Activated naive CD8-positive, alpha-beta T cell treated with anti-CD3 and anti-CD28 coated beads, Interleukin-2, amount 50 U/mL, for 24 hours (primary cell): Measurements from ENCODE around the gene DBR1.
A peak's percentile ranks its signal among the peaks of the same experiment; 100 is the strongest.

Source experiments
- ATAC-seq: fragments of 150-1000 bp; cut with Tn5 transposase; one replicate; pipeline ENCODE4 v1.10.0; 2021
- DNase-seq: peaks from one replicate; pipeline ENCODE4 v3.0.0; 2021
- H3K27ac Mint-ChIP-seq: one replicate; pipeline ENCODE4 v1.8.0; 2021; ENCODE audit warnings: mild to moderate bottlenecking, mixed read lengths
- H3K27me3 Mint-ChIP-seq: one replicate; pipeline ENCODE4 v1.8.0; 2021; ENCODE audit warnings: mixed read lengths
- H3K36me3 Mint-ChIP-seq: one replicate; pipeline ENCODE4 v1.8.0; 2021; ENCODE audit warnings: low read depth, mixed read lengths
- H3K4me1 Mint-ChIP-seq: one replicate; pipeline ENCODE4 v1.8.0; 2021; ENCODE audit warnings: mixed read lengths
- H3K4me3 Mint-ChIP-seq: one replicate; pipeline ENCODE4 v1.8.0; 2021; ENCODE audit warnings: mild to moderate bottlenecking, moderate library complexity, mixed read lengths
- H3K9me3 Mint-ChIP-seq: one replicate; pipeline ENCODE4 v1.8.0; 2021; ENCODE audit warnings: mixed read lengths

The DBR1 gene

DNA sequence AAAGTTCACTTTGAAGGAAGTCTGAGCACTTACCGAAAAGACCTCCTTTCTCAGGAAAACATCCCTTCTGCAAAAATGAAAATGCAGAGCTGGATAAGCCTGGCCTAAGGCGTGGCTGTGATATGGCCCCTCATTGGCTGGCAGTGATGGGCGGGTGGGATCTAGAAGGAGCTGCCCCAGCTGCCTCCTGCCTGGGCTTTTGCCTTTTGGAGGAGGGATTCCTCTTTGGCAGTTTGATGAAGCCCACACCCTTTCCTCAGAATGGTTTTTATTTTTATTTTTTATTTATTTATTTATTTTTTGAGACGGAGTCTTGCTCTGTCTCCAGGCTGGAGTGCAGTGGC is 55.3 kb downstream of the DBR1 start:
- no peaks in the 10 kb centered on the region for H3K36me3 Mint-ChIP-seq
- no peaks in the 10 kb centered on the region for H3K9me3 Mint-ChIP-seq
- DNase-seq: no peak
- peaks cover 12% of the 10 kb centered on the region for H3K4me1 Mint-ChIP-seq
- peaks cover 36% of the 10 kb centered on the region for H3K27me3 Mint-ChIP-seq
- H3K27ac Mint-ChIP-seq: no peak overlapping the region
- no peak overlapping the region for H3K4me3 Mint-ChIP-seq
- no peak for ATAC-seq

DNA sequence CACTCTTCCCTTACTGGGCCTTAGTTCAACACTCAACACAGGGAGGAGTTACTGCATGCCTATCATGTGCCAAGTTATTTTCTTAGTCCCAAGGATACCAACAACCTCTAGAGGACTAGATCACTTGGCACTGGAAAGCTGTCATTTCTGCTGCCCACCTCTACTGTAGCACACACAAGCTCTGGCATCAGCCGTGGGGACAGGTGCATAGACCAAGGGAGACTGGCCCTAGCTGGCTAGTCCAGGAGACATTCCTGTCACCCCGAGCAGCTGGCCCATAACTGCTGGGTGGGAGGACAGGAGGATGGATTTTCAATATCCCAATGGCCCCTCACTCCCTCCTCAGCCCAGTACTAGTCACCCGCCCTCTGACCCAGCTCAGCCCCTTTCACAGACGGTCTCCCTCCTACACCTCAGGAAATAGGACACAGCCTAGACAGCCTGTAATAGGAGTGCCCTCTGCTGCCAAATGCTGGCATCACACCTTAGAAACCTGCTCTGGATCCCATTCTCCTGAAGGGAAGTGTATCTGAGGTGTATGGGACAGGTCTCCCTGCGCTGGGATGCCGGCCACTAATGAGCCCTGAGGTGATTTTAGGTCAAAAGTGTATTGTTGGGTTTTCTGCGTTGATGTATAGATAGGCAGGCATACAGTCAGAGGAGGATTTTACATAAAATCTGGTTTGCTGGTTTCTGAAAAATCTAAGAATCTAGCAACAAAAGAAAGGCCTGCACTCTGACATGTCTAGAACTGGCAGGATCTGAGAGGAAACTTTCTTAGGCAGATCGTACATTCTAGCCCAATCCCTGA is 55.9 kb downstream of the DBR1 start:
- peak; percentile 80 for ATAC-seq
- DNase-seq: peak; percentile 71
- Mint-ChIP-seq H3K27ac (no peak overlapping the region), H3K4me1 (peaks cover 12% of the 10 kb centered on the region), H3K36me3 (no peaks in the 10 kb centered on the region), H3K9me3 (no peaks in the 10 kb centered on the region), H3K4me3 (no peak overlapping the region), H3K27me3 (peaks cover 38% of the 10 kb centered on the region)

DNA sequence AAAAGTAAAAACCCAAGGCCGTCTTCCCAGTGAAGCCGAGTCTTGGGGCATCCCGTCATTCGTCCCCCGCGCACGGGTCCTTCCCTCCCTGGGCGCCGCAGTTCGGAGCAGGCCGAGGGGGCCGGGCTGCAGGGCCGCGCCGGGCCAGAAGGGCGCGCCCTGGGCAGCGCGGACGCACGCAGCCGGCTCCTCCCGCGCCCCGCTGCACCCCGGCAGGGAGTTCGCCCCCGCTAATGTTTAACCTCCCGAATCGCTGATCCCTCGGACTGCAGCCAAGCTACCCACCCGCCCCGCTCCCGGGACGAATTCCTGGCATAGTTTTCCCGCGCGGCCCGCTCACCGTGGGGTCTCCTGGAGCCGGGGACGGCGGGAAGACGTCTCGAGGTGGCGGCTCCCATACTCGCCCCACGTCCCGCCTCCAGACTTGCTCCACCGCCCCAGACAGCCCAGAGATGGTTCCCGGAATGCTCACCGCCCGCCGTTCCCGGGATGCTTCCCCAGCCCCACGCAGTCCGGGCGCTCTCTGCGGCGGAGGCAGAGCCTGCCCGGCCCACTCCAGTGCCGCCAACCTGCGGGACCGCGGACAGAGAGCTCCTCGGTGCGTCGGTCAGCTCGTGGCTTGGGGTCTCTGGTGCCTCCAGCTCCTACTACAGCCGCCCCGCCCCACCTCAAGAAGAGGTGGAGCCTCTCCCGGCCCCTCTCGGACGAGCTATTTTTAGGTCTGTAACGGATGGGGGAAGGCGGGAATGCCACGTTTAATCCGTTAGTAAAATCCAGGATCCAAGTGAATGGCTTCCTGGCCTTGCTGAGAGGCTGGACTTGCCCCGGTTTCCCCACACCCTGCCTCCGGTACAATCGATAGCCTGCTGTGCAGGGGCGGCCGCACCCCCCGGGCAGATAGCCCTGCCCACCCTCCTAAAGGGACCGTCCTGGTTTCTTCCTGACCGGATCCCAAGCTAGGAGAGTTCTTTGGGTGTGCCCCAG is 59.4 kb downstream of the DBR1 start, which contains the start of gene DZIP1L:
TSS of gene DZIP1L (minus strand) at position 621 of the 984 bp plus-strand sequence. CDS start 11,637 bp downstream, outside the sequence.
- no peaks in the 10 kb centered on the region for H3K9me3 Mint-ChIP-seq
- no peak within 1 kb of the TSS for H3K27ac Mint-ChIP-seq
- no peaks in the 10 kb centered on the region for H3K36me3 Mint-ChIP-seq
- H3K4me3 Mint-ChIP-seq: peak within 1 kb of the TSS; percentile 70
- peaks cover 42% of the 10 kb centered on the region for H3K27me3 Mint-ChIP-seq
- DNase-seq: peak; percentile 50
- ATAC-seq: peak; percentile 84
- H3K4me1 Mint-ChIP-seq: peaks cover 12% of the 10 kb centered on the region

DNA sequence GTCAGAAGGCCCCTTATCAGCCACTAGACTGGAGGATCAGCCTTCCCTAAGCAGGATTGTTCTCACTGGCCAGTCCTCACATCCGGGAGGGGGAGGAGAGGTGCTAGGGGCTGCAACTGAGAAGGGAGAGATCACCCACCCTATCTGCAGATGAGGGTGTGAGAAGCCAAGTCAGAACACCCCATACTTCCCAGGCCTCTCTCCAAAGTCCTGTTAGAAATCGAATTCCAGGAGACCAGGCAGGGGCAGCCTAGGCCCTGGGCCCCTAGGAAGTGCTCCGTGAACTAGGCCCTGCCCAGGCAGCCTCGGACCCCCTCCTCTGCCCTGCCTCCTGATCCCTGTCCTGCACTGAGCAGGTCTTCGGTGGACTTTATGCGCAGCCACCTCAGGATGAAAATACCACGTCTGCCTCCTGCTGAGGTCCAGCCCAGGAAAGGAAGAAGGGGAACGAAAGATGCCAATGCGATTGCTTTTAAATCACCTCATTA is 60.2 kb downstream of the DBR1 start:
- peaks cover 12% of the 10 kb centered on the region for H3K4me1 Mint-ChIP-seq

DNA sequence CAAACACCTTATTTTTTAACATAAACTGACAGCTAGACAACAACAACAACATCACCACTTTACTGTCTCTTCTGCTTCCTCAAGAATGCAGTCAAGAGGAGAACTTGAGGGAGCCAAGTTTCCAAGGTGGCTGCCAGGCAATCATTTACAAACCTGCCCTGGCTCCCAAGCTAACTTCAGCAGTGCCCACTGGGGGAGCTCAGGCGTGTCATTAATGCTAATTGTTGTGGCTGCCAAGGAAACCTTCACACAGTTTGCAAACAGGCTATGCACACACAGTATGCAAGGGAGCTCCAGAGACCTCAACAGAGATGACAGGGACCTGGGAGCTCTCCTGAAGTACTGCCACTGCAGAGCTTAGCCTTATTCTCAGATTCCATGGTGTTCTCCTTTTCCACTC is 61.4 kb downstream of the DBR1 start:
- H3K9me3 Mint-ChIP-seq: no peaks in the 10 kb centered on the region
- no peak for ATAC-seq
- no peak for DNase-seq
- H3K27ac Mint-ChIP-seq: no peak overlapping the region
- H3K27me3 Mint-ChIP-seq: peaks cover 38% of the 10 kb centered on the region
- H3K4me1 Mint-ChIP-seq: peaks cover 12% of the 10 kb centered on the region
- H3K36me3 Mint-ChIP-seq: no peaks in the 10 kb centered on the region
- H3K4me3 Mint-ChIP-seq: no peak overlapping the region

More for the DNA sequence above, 60.2 kb downstream of the DBR1 start:
- DNase-seq (no peak), ATAC-seq (no peak)
- Mint-ChIP-seq H3K27me3 (peaks cover 38% of the 10 kb centered on the region), H3K9me3 (no peaks in the 10 kb centered on the region), H3K4me3 (peak overlapping the region; percentile 70), H3K27ac (no peak overlapping the region), H3K36me3 (no peaks in the 10 kb centered on the region)

DNA sequence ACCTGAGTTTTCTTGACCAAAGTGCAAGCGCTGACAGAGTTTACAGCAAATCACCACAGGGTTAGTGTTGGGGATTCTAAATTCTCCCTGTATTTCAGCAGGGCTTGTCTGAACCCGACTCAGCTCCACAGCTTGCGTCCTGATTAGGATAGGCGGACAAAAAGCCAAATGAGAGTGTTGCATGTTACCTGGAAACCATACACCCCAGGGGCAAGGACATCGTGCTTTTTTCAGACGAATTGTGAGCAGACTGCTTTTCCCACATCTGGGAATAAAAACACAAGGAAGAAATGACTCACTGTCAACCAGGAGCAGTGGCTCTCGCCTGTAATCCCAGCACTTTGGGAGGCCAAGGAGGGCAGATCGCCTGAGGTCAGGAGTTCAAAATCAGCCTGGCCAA is 62.4 kb downstream of the DBR1 start:
- ATAC-seq (no peak), DNase-seq (no peak)
- Mint-ChIP-seq H3K27ac (no peak overlapping the region), H3K27me3 (peaks cover 36% of the 10 kb centered on the region), H3K4me3 (no peak overlapping the region), H3K4me1 (peaks cover 6% of the 10 kb centered on the region), H3K36me3 (no peaks in the 10 kb centered on the region), H3K9me3 (no peaks in the 10 kb centered on the region)
